GM03348 (cell line): ENCODE data around the gene NUP210L.
A peak's percentile ranks its signal among the peaks of the same experiment; 100 is the strongest.

Source experiments
- DNase-seq: peaks from one replicate; pipeline ENCODE4 v3.0.0; 2012; ENCODE audit warnings: low spot score

Gene NUP210L

DNA sequence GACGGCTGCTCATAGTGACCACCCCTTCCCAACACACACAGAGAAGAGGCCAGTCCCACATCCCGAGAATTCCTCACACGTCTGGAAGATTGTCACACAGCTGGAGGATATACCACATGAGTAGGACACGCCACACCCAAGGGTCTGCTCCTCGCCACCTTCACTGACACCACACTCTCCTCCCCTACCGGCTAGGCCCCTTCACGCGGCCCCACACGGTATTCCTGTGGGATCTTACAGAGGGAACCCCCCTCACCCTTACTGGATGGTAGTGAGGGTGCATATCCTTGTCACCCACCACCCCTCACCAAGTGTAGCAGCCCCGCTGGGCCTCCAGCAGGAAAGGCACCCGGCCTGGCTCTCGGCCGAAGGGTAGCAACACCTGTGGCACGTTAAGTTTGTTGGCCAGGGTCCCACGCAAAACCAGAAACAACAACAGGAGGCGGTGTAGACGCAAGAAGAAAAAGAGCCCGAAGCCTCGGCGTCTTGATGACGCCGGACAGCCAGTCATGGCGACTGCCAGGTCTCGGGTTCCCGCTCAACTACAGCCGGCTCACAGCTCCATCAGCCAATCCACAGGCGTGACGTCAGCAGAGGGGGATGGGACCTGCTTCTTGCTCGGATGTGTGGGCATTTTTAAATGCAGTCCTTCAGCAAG, at the start of gene NUP210L:
TSS of gene NUP210L (minus strand) at position 540 of the 658 bp plus-strand sequence.
- no peak for DNase-seq

DNA sequence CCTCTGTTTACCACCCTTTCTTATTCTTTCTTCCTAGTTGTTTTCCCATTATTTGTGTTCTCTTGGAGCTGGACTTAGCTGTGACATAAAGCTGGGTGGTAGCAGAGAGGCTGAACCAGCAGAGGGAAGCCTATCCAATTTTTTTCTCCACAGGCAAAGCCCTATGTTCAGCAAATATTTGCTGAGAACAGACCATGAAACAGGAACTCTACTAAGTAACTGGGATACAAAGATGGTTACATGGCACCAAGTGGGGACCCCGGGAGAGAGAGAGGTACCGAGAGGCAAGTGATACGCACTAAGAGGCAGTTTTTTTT, 44.6 kb upstream of the NUP210L start:
- no peak for DNase-seq

DNA sequence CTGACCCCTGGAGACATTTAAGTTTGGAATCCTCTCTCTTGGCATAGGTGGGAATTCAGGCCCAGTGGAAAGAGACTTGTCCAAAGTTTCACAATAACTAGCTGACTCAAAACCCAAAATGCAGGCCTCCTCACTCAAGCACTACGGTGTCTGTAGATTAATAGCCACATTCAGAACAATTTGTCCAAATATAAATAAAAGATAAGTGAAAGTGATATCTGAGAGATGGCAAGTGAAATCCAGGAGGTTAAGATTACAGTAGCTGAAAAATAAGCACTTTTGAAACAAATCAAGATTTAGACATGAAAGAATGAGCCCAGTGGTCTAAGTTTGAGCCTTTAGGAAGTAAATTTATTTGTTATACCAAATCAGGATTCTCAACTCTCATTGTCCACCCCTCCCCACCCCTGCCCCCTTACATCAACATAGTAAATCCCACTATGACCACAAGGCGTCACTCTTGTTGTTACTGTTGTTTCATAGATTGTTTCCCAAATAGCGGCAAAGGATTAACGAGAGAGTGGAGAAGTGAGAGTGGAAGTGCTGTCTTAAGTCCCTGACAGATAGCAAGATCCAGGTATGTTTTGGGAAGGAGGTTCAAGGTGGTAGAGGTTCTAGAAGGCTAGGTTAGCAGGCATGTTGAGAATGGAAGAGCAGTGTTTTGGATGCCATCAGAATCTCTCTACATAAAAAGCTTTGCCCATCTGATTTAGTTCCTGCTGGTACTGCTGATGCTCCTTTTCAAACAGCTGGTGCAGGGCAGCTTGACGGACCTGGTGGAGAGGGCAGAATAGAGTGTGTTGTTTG, 44.1 kb upstream of the NUP210L start:
- DNase-seq, result peak; percentile 79

DNA sequence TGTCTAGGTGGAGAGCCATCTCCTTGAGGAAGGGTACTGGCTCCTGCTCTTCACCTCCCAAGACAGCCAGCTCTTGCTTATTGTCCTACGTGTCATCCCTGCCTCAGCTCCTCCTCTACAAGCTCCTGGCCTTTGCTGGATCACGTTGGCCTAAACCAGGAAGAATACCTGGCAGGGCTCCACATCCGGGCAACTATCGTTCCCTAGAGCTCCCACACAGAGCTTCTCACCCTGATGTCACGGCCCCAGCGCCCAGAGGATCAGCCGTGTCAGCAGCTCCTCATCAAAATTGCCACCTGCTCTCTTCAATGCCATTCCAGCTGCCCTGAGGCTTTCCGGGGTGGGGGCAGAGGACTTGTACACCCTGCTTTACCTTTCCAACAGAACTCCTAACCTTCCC, 38.9 kb upstream of the NUP210L start:
- peak; percentile 36 for DNase-seq

DNA sequence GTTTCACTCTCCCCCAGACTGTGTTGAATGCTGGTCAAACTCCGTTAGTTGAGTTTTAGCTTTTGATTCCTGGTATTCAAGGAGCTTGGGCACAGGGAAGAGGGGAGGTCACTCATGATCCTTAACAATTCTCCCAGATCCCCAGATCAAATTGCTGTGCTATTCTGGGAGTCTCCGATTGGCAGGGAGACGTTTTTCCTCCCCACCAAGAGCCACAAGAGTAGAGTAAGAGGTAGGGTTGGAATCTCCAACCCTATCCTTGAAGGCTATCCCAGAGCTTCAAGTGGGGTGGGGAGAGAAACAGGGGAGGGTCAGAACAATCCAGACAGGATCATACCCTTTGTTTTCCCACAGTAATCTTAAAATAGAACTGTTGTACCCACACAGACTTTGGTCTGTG, 37.6 kb upstream of the NUP210L start:
- DNase-seq, result no peak

DNA sequence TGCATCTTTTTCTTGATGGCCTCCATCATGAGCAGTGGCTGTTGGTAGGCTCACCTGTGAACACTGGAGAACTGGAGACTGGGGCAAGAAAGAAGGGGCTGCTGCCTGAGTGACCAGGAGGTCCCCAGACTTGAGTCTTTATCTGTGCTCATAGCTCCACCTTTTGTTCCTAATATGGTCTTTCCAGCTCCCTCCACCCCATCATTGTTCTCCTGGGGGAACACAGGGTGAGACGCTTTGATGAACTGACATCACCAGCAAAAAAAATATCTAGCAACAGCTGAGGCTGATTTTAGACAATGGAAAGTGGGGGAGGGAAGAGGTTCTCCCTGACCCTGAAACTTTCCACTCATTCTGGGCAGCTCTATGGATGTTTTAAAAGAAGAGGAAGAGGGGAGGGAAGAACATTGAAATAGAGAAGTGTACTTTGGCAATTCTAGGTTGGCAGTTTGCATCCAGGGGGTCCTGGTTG, 37.2 kb upstream of the NUP210L start, which contains the start of gene TPM3:
TSS of gene TPM3 (minus strand) at position 111 of the 472 bp plus-strand sequence. CDS start at position 29, 82 bp downstream.
- DNase-seq, result no peak

DNA sequence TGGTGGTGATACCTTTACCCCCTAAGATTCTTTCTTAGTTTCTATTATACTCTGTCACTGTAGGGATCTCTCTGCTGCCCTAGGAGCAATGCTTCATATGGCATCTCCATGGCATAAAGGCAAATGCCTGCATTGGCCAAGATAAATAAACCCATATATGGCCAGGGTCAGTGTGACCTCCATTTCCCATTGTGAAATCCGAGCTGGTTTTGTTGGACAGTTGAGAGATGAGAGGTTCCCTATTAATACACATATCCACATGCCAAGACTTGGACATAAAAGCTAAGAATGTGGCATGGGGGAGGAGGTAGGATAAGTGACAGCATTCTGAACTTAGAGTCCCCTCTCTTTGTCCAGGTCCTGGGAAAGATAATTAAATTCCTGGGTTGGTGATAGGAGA, 35.7 kb upstream of the NUP210L start:
- no peak for DNase-seq

DNA sequence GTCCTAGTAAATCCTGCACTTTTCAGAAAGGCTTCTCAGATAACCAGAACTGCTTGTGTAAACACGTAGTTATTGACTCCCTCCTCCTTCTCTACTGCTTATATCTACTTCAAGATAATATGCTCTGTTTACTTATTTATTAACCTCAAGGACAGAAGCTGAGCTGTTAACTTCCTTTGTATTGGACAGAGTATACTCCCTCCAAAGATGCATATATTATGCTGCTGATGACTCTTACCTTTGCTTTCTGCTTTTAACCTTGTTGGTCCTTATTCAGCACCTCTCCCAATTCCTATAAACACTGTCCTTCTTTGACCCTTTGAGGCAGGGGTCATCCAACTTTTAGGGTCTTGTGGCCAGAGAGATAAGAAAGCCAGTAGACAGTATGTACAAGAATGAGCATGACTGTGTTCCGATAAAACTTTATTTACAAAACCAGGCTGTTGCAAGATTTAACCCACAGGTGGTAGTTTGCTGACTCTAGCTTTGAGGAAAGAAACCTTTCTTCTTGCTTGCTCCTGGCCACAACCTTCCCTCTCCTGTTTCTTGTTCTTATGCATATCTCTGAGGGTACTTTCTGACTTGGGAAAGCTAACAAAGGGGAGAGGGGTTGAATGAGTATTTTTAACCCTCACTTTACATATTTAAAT, 32.1 kb upstream of the NUP210L start:
- DNase-seq, result no peak

DNA sequence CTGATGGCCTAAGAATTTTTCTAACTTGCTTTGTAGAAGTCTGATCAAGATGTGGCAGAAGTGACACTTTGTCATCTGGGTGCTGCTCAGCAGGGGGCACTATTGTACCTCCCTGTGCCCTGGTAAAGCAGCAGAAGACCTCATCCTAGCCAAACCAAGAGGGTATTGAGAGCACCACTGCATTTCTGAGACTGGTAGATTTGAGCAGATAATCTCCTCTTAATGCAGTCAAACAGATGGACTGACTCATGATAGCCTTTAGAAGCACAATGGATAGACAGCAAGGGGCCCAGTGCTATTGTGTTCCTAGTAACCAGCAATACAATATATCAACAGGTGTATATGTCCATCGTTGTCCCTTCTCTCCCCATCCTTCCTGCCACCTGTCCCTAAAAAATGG, 31.3 kb upstream of the NUP210L start:
- peak; percentile 19 for DNase-seq

DNA sequence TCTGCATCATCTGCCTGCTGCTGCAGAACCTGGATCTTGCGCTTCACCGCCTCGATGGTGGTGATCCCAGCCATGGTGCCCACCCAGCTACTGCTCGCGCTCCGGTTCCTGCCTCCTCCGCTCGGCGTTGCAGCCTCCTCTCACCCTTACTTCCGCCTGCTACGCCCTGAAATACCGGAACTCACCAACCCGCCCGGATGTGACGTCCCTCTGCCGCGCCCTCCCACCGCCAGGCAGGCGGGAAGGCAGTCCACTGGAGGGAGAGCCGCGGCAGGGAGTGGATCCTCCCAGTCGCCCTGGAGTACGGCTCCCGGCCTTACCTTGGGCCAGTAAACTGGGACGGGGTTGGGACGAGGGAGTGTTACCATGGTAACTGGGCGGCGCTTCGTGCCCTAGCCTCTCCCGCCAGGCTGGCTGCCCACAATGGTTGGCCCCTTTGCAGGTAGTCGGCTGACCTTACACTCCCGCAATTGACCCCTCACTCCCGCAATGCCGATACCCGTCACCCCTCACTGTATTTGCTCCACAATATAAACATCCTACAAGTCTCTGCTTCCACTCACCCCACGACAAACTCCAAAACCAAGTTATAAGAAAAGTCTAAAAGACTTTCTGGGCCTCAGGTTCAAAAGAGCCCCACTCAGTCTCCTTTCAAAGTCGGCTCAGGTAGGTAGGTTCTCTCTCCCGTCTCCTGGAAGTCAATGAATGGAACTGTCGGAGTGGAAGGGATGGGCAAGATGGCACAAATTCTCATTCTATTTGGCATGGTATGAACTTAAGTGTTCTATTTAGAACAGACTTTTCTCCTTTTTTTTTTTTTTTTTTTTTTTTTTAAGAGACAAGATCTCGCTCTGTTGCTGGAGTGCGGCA, 28.4 kb upstream of the NUP210L start:
- peak; percentile 98 for DNase-seq

DNA sequence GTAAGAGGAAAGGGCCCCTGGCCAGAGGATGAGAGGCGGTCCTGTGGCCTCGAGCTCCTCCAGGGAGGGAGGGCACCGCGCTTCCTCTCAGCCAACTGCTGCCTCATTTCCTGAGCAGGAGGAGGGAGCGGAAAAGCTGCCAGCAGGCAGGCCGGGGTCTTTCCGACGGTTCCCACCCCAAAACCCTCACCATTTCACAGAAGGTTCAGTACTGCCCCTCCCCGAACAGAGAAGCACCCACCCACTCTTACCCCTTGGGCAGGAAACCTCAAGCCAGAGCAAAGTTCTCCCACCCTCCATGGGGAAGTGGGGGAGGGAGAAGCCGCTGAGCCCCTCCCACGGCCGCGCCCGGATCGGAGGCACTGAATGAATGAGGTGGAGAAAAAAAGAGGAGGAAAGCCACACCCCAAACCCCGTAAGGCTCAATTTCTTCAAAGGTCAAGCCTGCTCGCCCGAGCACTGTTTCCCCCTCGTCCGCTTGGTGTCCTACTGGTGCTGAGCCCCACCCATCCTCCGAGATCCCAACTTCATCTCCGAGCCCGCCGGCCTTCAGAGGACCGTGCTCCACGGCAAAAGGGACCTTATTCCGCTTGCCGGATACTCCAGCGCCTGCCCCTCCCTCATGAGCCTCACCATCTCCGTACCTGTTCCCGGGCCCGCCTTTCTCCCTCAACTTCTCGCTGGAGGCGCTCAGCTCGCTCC, 27.6 kb upstream of the NUP210L start:
- DNase-seq, result peak; percentile 88

DNA sequence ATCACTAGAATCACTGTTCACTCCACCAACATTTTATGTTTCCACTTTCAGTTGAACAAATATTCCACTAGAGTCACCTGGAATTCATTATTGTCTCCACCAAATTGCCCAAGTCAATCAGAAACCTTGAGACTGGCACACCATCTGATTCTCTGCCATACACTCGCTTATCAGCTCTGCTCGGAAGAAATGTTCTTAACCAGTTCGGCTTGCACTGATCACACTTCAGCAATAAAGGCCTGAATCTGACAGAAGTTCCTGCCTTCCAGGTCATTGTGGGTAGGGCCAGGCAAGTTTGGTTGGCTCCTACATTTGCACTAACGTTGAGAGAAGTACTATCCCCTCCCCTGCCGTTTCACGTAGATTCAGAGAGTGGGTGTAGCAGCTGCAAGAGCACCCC, 27.1 kb upstream of the NUP210L start:
- no peak for DNase-seq

DNA sequence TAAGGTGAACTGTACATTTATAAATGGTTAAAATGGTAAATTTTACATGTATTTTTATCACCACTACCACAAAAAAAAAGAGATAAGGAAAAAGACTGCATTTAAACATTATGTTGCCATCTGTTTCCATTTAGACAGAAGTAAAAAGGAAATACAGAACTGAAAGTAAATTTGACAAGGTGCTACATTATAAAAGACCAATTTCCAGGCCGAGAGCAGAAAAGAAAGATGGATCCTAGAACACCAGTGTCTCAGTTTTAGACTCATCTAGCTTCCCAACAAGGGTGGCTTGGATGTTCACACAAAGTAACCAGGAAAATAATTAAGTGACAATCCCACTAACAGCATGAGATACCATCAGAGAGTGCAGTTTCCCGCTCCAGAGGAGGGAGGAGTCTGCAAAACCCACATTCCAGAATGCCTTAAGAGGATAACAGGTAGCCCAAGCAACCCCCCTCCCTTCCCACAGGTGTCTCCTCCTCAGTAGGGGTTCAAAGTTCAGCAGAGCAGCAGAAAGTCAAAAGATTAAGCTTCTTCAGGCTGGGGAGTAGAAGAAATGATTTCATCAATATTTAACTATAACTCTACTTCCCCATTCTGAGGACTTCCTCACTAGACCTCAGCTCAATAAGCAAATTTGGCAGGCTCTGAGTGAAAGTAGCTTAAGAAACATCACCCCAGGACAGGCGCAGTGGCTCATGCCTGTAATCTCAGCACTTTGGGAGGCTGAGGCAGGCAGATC, 25.2 kb upstream of the NUP210L start:
- no peak for DNase-seq

DNA sequence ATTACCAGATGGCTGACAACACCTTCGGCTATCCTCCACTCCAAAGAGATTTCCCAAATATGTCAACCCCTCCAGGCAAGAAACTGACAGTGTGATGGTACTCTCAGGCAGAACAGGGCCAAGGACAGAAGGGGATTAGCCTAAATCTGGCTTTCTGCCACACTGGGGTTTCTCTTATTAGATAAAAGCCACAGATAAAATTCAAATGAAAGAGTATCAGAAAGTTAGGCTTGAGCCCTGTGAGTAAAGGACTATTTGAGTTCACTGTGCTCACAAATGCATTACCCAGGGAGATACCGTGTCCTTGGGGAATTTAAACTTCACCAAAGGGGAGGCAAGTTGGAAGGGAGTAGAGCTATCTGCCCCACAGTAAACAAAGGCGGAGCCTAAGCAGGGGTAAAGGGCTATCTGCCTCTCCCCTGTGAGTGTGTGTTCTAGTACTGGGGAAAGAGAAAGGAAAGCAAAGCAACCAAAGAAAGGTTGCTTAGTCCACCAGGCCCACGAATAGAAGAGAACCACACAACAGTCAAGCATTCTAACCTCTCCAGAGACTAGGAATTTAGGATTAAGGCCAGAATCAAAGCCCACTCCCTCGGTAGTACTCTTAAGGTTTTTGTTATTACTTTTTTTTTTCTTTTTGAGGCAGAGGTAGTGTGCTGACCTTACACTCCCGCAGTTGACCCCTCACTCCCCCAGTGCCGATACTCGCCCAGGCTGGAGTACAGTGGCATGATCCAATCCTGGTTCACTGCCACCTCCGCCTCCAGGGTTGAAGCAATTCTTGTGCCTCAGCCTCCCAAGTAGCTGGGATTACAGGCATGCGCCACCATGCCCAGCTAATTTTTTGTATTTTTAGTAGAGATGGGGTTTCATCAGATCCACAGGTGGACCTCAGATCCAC, 24.3 kb upstream of the NUP210L start:
- DNase-seq, result no peak

DNA sequence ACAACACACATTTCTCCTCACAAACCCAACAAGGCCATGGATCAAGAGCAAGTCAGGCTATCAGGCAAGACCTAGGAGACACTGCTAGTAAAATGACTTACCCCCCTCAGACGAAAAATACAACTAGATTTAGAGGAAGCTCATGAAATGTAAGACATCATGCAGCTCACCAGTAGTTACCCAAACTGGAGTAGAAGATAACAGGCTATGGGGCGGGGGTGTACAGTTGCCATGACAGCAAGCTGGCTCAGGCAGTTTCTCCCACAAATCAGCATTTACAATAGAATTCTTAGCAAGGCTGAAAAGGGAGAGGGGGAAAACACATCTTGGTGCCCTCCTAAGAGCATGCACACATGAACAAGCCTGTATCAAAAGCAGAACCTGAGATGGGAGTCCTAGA, 23.1 kb upstream of the NUP210L start:
- DNase-seq, result no peak

DNA sequence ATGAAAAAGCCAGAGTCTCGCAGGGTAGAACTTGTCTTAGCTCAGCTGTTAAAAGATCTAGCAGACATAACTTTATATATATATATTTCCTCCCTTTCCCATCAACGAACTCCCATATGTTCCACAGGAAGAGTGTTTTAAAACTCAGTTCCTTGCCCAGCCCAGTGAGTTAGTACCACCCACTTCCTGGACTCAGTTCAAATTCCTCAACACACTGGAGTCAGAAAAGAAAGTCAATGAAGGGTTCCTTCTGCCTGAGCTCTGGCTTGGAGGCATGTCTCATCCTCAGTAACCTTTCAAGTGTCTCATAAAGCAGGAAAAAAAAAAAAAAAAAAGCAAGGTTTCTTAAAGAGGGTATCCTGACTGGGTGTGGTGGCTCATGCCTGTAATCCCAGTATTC, 21.5 kb upstream of the NUP210L start:
- DNase-seq, result peak; percentile 79

DNA sequence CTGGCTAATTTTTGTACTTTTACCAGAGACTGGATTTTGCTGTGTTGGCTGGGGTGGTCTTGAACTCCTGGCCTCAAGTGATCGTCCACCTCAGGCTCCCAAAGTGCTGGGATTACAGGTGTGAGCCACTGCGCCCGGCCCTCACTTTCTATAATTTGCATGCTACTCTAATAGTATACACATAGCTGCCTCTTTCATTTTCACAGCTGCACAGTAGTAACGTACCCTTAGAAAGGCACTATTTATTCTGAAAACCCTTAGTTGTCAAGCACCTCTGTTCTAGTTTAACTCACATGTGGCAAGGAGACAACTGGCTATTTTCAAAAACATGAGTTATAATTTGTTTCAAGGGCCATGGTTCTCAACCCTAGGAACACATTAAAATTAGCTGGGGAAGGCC, 19.8 kb upstream of the NUP210L start:
- DNase-seq, result no peak

DNA sequence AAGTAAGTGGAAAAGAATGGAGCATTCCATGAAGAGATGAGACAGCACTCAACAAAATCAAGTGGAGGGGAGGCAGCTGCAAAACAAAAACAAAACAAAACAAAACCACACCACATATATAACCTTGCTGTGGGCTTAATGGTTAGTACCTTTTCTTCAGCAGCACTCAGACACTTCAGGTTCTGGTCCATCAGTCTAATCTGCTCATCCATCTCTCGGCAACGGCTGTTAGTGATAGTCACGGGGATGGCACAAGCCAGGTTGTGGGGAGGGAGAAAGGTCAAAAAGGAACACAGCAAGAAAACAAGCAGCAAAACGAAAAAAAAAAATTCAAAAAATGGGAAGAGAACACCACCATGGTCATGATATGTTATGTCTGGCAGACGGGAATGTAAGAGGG, 17.0 kb upstream of the NUP210L start:
- DNase-seq, result no peak

DNA sequence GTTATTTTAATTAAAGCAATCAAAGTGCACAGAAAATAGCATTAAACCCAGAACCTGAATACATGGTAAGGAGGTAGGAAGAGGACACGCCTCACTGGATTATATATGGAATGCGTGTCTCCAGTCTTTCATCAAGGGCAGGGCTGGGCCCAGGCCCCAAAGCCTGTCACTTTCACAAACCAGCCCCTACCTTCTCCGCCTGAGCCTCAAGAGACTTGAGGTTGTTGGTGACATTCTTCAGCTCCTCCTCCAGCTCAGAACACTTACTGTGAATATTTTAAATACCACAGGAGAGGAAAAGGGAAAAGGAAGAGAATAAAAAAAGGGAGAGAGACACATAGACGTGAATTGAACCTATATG, 16.3 kb upstream of the NUP210L start:
- no peak for DNase-seq
